ENCODE data around the gene PARD3.

PARD3 gene

GRCh38 chr10:34547695-34548094 is 267.4 kb downstream of the PARD3 start:
- no peak overlapping the region for H3K4me3 Mint-ChIP-seq
- no peaks in the 10 kb centered on the region for H3K9me3 Mint-ChIP-seq (ENCODE audit: low read depth)
- H3K4me1 Mint-ChIP-seq (ENCODE audit: low read depth) = no peaks in the 10 kb centered on the region
- H3K36me3 Mint-ChIP-seq = no peaks in the 10 kb centered on the region
- no peak overlapping the region for H3K27ac Mint-ChIP-seq
- H3K27me3 Mint-ChIP-seq = no peaks in the 10 kb centered on the region

- H3K36me3 Mint-ChIP-seq = no peaks in the 10 kb centered on the region
- H3K4me3 Mint-ChIP-seq = no peak overlapping the region
- H3K27me3 Mint-ChIP-seq = no peaks in the 10 kb centered on the region
- no peaks in the 10 kb centered on the region for H3K4me1 Mint-ChIP-seq (ENCODE audit: low read depth)
- H3K27ac Mint-ChIP-seq = no peak overlapping the region
- H3K9me3 Mint-ChIP-seq (ENCODE audit: low read depth) = no peaks in the 10 kb centered on the region
Observed at GRCh38 chr10:34547291-34547690, 267.8 kb downstream of the PARD3 start.

GRCh38 chr10:34544400-34544799 is 270.7 kb downstream of the PARD3 start:
- no peaks in the 10 kb centered on the region for H3K9me3 Mint-ChIP-seq (ENCODE audit: low read depth)
- H3K4me3 Mint-ChIP-seq = no peak overlapping the region
- H3K27ac Mint-ChIP-seq = no peak overlapping the region
- H3K27me3 Mint-ChIP-seq = no peaks in the 10 kb centered on the region
- no peaks in the 10 kb centered on the region for H3K36me3 Mint-ChIP-seq
- no peaks in the 10 kb centered on the region for H3K4me1 Mint-ChIP-seq (ENCODE audit: low read depth)

- H3K27me3 Mint-ChIP-seq = no peaks in the 10 kb centered on the region
- H3K9me3 Mint-ChIP-seq (ENCODE audit: low read depth) = no peaks in the 10 kb centered on the region
- H3K4me3 Mint-ChIP-seq = no peak overlapping the region
- H3K4me1 Mint-ChIP-seq (ENCODE audit: low read depth) = no peaks in the 10 kb centered on the region
- no peaks in the 10 kb centered on the region for H3K36me3 Mint-ChIP-seq
- no peak overlapping the region for H3K27ac Mint-ChIP-seq
Observed at GRCh38 chr10:34543716-34544115, 271.4 kb downstream of the PARD3 start.

GRCh38 chr10:34540492-34540891 is 274.6 kb downstream of the PARD3 start:
- Mint-ChIP-seq H3K27ac (no peak overlapping the region), H3K4me1 (ENCODE audit: low read depth) (no peaks in the 10 kb centered on the region), H3K4me3 (no peak overlapping the region), H3K36me3 (no peaks in the 10 kb centered on the region), H3K27me3 (no peaks in the 10 kb centered on the region), H3K9me3 (ENCODE audit: low read depth) (no peaks in the 10 kb centered on the region)

- no peaks in the 10 kb centered on the region for H3K36me3 Mint-ChIP-seq
- H3K4me1 Mint-ChIP-seq (ENCODE audit: low read depth) = no peaks in the 10 kb centered on the region
- H3K27me3 Mint-ChIP-seq = no peaks in the 10 kb centered on the region
- no peak overlapping the region for H3K4me3 Mint-ChIP-seq
- H3K9me3 Mint-ChIP-seq (ENCODE audit: low read depth) = no peaks in the 10 kb centered on the region
- H3K27ac Mint-ChIP-seq = no peak overlapping the region
Observed at GRCh38 chr10:34539533-34540315, 275.4 kb downstream of the PARD3 start.

- no peak overlapping the region for H3K27ac Mint-ChIP-seq
- H3K36me3 Mint-ChIP-seq = no peaks in the 10 kb centered on the region
- no peak overlapping the region for H3K4me3 Mint-ChIP-seq
- H3K9me3 Mint-ChIP-seq (ENCODE audit: low read depth) = no peaks in the 10 kb centered on the region
- H3K27me3 Mint-ChIP-seq = no peaks in the 10 kb centered on the region
- H3K4me1 Mint-ChIP-seq (ENCODE audit: low read depth) = no peaks in the 10 kb centered on the region
Observed at GRCh38 chr10:34538281-34538829, 276.7 kb downstream of the PARD3 start.

GRCh38 chr10:34537629-34538231 is 277.4 kb downstream of the PARD3 start:
- Mint-ChIP-seq H3K4me3 (no peak overlapping the region), H3K36me3 (no peaks in the 10 kb centered on the region), H3K9me3 (ENCODE audit: low read depth) (no peaks in the 10 kb centered on the region), H3K27me3 (no peaks in the 10 kb centered on the region), H3K27ac (no peak overlapping the region), H3K4me1 (ENCODE audit: low read depth) (no peaks in the 10 kb centered on the region)

GRCh38 chr10:34535872-34536271 is 279.2 kb downstream of the PARD3 start:
- no peak overlapping the region for H3K4me3 Mint-ChIP-seq
- no peaks in the 10 kb centered on the region for H3K36me3 Mint-ChIP-seq
- no peaks in the 10 kb centered on the region for H3K9me3 Mint-ChIP-seq (ENCODE audit: low read depth)
- H3K27me3 Mint-ChIP-seq = peaks cover 2% of the 10 kb centered on the region
- H3K27ac Mint-ChIP-seq = no peak overlapping the region
- H3K4me1 Mint-ChIP-seq (ENCODE audit: low read depth) = no peaks in the 10 kb centered on the region

- Mint-ChIP-seq H3K36me3 (no peaks in the 10 kb centered on the region), H3K27ac (no peak overlapping the region), H3K27me3 (peaks cover 4% of the 10 kb centered on the region), H3K4me1 (ENCODE audit: low read depth) (no peaks in the 10 kb centered on the region), H3K4me3 (no peak overlapping the region), H3K9me3 (ENCODE audit: low read depth) (no peaks in the 10 kb centered on the region)
Observed at GRCh38 chr10:34530778-34531177, 284.3 kb downstream of the PARD3 start.

- H3K27ac Mint-ChIP-seq = no peak overlapping the region
- H3K9me3 Mint-ChIP-seq (ENCODE audit: low read depth) = no peaks in the 10 kb centered on the region
- H3K4me1 Mint-ChIP-seq (ENCODE audit: low read depth) = no peaks in the 10 kb centered on the region
- no peak overlapping the region for H3K4me3 Mint-ChIP-seq
- no peaks in the 10 kb centered on the region for H3K36me3 Mint-ChIP-seq
- peaks cover 4% of the 10 kb centered on the region for H3K27me3 Mint-ChIP-seq
Observed at GRCh38 chr10:34528320-34528719, 286.8 kb downstream of the PARD3 start.

GRCh38 chr10:34526758-34527730 is 288.1 kb downstream of the PARD3 start:
- no peak overlapping the region for H3K4me3 Mint-ChIP-seq
- peaks cover 3% of the 10 kb centered on the region for H3K4me1 Mint-ChIP-seq (ENCODE audit: low read depth)
- peaks cover 4% of the 10 kb centered on the region for H3K27me3 Mint-ChIP-seq
- no peaks in the 10 kb centered on the region for H3K9me3 Mint-ChIP-seq (ENCODE audit: low read depth)
- H3K36me3 Mint-ChIP-seq = no peaks in the 10 kb centered on the region
- no peak overlapping the region for H3K27ac Mint-ChIP-seq

- peaks cover 3% of the 10 kb centered on the region for H3K4me1 Mint-ChIP-seq (ENCODE audit: low read depth)
Observed at GRCh38 chr10:34526186-34526585, 288.9 kb downstream of the PARD3 start.

GRCh38 chr10:34524369-34525091 is 290.6 kb downstream of the PARD3 start:
- Mint-ChIP-seq H3K27me3 (peaks cover 2% of the 10 kb centered on the region), H3K4me3 (no peak overlapping the region)

More at GRCh38 chr10:34526186-34526585, 288.9 kb downstream of the PARD3 start:
- Mint-ChIP-seq H3K36me3 (no peaks in the 10 kb centered on the region), H3K4me3 (no peak overlapping the region), H3K27me3 (peaks cover 2% of the 10 kb centered on the region), H3K27ac (no peak overlapping the region), H3K9me3 (ENCODE audit: low read depth) (no peaks in the 10 kb centered on the region)

More at GRCh38 chr10:34524369-34525091, 290.6 kb downstream of the PARD3 start:
- H3K4me1 Mint-ChIP-seq (ENCODE audit: low read depth) = peaks cover 3% of the 10 kb centered on the region
- H3K27ac Mint-ChIP-seq = no peak overlapping the region
- no peaks in the 10 kb centered on the region for H3K36me3 Mint-ChIP-seq
- H3K9me3 Mint-ChIP-seq (ENCODE audit: low read depth) = no peaks in the 10 kb centered on the region
